Mesendoderm (in vitro differentiated cells): ENCODE measurements around the gene IPO11.
A peak's percentile ranks its signal among the peaks of the same experiment; 100 is the strongest.

Experiments used
- DNase-seq: peaks from one replicate; pipeline ENCODE4 v3.0.0; 2013
- H2AK5ac ChIP-seq: 2 replicates; pipeline ENCODE4 v1.6.1; 2013; ENCODE audit warnings: low read length, inconsistent platforms
- H2BK120ac ChIP-seq: 2 replicates; pipeline ENCODE4 v1.6.1; 2013; ENCODE audit warnings: low read depth, mild to moderate bottlenecking, low read length, moderate library complexity, mixed read lengths
- H2BK15ac ChIP-seq: replicated peaks from 2 replicates; pipeline ENCODE4 v1.6.1; 2013; ENCODE audit warnings: low read depth, mild to moderate bottlenecking, moderate library complexity
- H2BK5ac ChIP-seq: 2 replicates; pipeline ENCODE4 v1.6.1; 2013; ENCODE audit warnings: low read length, inconsistent platforms
- H3K18ac ChIP-seq: 2 replicates; pipeline ENCODE4 v1.6.1; 2013; ENCODE audit warnings: mild to moderate bottlenecking, low read length, mixed read lengths
- H3K23ac ChIP-seq: one replicate; pipeline ENCODE4 v1.6.1; 2013; ENCODE audit warnings: low read length
- H3K27ac ChIP-seq: 2 replicates; pipeline ENCODE4 v1.5.1; 2013; ENCODE audit warnings: low read depth, mild to moderate bottlenecking, inconsistent platforms, low read length, moderate library complexity
- H3K27me3 ChIP-seq: 2 replicates; pipeline ENCODE4 v1.6.1; 2013; ENCODE audit warnings: low read length, control low read depth, mild to moderate bottlenecking, inconsistent platforms; ENCODE audit not compliant: insufficient read depth, poor library complexity
- H3K36me3 ChIP-seq: 2 replicates; pipeline ENCODE4 v1.6.1; 2013; ENCODE audit warnings: low read length, inconsistent platforms; ENCODE audit not compliant: control insufficient read depth, insufficient read depth
- H3K4ac ChIP-seq: one replicate; pipeline ENCODE4 v1.6.1; 2013; ENCODE audit warnings: low read depth, mild to moderate bottlenecking, low read length, moderate library complexity
- H3K4me1 ChIP-seq: 2 replicates; pipeline ENCODE4 v1.6.1; 2013; ENCODE audit warnings: low read depth, low read length, inconsistent platforms; ENCODE audit not compliant: control insufficient read depth
- H3K4me2 ChIP-seq: 2 replicates; pipeline ENCODE4 v1.6.1; 2013; ENCODE audit warnings: low read length
- H3K4me3 ChIP-seq: 2 replicates; pipeline ENCODE4 v1.5.1; 2013; ENCODE audit warnings: mild to moderate bottlenecking, low read length
- H3K56ac ChIP-seq: one replicate; pipeline ENCODE4 v1.6.1; 2013; ENCODE audit warnings: low read length
- H3K79me1 ChIP-seq: 2 replicates; pipeline ENCODE4 v1.6.1; 2013; ENCODE audit warnings: low read length, inconsistent platforms
- H3K79me2 ChIP-seq: 2 replicates; pipeline ENCODE4 v1.6.1; 2013; ENCODE audit warnings: mild to moderate bottlenecking, low read length; ENCODE audit not compliant: control insufficient read depth, insufficient read depth
- H3K9ac ChIP-seq: 2 replicates; pipeline ENCODE4 v1.6.1; 2013; ENCODE audit warnings: low read length, inconsistent platforms
- H4K5ac ChIP-seq: one replicate; pipeline ENCODE4 v1.6.1; 2013; ENCODE audit warnings: low read length
- H4K8ac ChIP-seq: one replicate; pipeline ENCODE4 v1.6.1; 2013; ENCODE audit warnings: low read depth, mild to moderate bottlenecking, control low read depth, low read length, moderate library complexity
- WGBS: extraction: QIAGEN DNeasy Blood & Tissue Kit; methylation state at CpG from one replicate; pipeline ENCODE4 v1.1.7; 2013; ENCODE audit warnings: low lambda C conversion rate, missing lambda C conversion rate; ENCODE audit not compliant: insufficient coverage; ENCODE audit errors: extremely low coverage; 5-methylcytosine and 5-hydroxymethylcytosine counted together

The IPO11 gene

DNA sequence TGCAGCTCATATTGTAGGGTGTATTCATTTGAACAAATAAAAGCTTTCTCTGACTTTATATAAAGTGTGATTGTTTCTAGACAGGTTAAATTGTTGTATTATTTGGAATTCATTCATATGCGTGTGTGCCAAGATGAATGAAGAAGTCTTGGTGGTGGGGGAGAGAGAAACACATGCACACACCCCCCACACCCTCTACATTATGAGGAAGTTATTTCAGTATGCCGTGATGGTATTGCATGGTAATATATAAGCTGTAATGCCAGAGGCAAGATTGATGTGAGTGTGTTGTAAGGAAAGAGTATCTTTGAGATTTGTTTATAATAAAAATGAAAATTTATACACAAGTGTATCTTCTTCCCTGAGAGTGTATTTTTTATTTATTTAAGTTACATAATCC, 71.0 kb downstream of the IPO11 start:
- 100% methylated on average over 1 of the region's 2 CpGs for WGBS
- Histone ChIP-seq H3K56ac (no peak overlapping the region), H2BK120ac (no peak overlapping the region), H3K4me3 (no peak overlapping the region), H3K18ac (no peak overlapping the region), H3K4me1 (no peaks in the 10 kb centered on the region), H3K27ac (no peak overlapping the region), H3K4me2 (no peak overlapping the region), H2BK5ac (no peak overlapping the region), H3K79me2 (no peaks in the 10 kb centered on the region), H3K9ac (no peak overlapping the region), H2BK15ac (no peak overlapping the region), H2AK5ac (no peak overlapping the region), H4K8ac (no peak overlapping the region), H4K5ac (no peak overlapping the region), H3K27me3 (no peaks in the 10 kb centered on the region), H3K36me3 (no peaks in the 10 kb centered on the region), H3K4ac (no peak overlapping the region), H3K79me1 (no peaks in the 10 kb centered on the region), H3K23ac (no peak overlapping the region)
- DNase-seq: no peak

DNA sequence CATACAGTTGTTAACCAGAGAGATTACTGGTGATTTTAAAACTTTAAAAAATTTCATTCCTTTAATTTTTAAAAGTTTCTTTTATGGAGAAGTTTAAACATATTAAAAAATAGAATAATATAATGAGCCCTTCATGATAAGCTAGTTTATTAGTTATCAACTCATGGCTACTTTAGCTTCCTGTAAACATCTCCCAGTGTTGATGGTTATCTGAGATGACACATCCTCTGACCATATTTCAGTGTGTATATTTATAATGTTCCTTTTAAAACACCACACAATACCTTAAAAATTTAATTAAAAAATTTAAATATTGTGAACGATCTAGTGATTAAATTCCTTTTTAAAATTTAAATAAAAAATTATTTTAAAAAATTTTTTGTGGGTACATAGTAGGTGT, 74.1 kb downstream of the IPO11 start:
- Histone ChIP-seq H4K8ac (no peak overlapping the region), H2BK5ac (no peak overlapping the region), H3K79me2 (no peaks in the 10 kb centered on the region), H3K9ac (no peak overlapping the region), H3K18ac (no peak overlapping the region), H2BK15ac (no peak overlapping the region), H3K4ac (no peak overlapping the region), H3K79me1 (no peaks in the 10 kb centered on the region), H3K4me3 (no peak overlapping the region), H3K23ac (no peak overlapping the region), H3K4me1 (no peaks in the 10 kb centered on the region), H3K36me3 (no peaks in the 10 kb centered on the region), H4K5ac (no peak overlapping the region), H3K27me3 (no peaks in the 10 kb centered on the region), H3K56ac (no peak overlapping the region), H2AK5ac (no peak overlapping the region), H3K4me2 (no peak overlapping the region), H3K27ac (no peak overlapping the region), H2BK120ac (no peak overlapping the region)
- no peak for DNase-seq
- 100% methylated on average over 1 of the region's 1 CpG for WGBS

DNA sequence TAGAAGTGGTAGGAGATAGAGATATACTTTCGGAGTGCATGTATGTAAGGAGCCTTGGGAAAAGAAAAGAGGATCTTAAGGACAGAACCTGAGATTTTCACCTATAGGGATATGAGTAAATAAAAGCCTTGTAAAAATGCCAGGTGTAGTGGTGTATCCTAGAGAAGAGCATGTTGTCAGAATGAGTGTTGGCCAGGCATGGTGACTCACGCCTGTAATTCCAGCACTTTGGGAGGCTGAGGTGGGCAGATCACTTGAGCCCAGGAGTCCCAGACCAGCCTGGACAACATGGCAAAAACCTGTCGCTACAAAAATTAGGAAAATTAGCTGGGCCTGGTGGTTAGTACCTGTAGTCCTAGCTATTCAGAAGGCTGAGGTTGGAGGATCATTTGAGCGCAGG, 76.0 kb downstream of the IPO11 start:
- H3K4me2 ChIP-seq: no peak overlapping the region
- no peak overlapping the region for H4K5ac ChIP-seq
- H3K4ac ChIP-seq: no peak overlapping the region
- H2AK5ac ChIP-seq: no peak overlapping the region
- H4K8ac ChIP-seq: no peak overlapping the region
- no peak overlapping the region for H3K23ac ChIP-seq
- DNase-seq: peak; percentile 11
- no CpG with 5 or more reads among the region's 4 CpGs for whole genome bisulfite sequencing
- no peaks in the 10 kb centered on the region for H3K79me1 ChIP-seq
- no peak overlapping the region for H3K18ac ChIP-seq
- no peak overlapping the region for H3K4me3 ChIP-seq
- no peak overlapping the region for H2BK5ac ChIP-seq
- no peak overlapping the region for H2BK120ac ChIP-seq
- no peak overlapping the region for H3K56ac ChIP-seq
- no peaks in the 10 kb centered on the region for H3K36me3 ChIP-seq
- H3K27ac ChIP-seq: no peak overlapping the region
- no peaks in the 10 kb centered on the region for H3K27me3 ChIP-seq
- H3K4me1 ChIP-seq: no peaks in the 10 kb centered on the region
- H3K9ac ChIP-seq: no peak overlapping the region
- H2BK15ac ChIP-seq: no peak overlapping the region
- no peaks in the 10 kb centered on the region for H3K79me2 ChIP-seq

DNA sequence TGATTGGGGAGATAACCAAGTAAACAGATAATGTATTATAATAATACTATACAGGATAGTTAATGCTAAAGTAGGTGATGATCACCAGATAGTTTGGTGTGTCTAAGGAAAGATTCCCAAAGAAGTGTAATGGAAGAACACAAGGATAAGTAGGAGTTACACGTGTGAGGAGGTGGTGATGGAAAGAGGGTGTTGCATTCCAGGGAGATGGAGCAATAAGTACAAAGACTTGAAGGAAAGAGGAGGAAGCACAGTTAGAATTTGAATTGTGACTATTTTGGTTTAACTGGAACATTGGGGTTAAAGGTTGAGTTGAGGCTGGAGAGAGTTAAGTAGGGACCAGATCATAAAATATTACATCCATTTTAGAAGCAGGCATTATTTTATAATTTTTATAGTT, 76.9 kb downstream of the IPO11 start:
- H2AK5ac ChIP-seq: no peak overlapping the region
- H3K18ac ChIP-seq: no peak overlapping the region
- H3K23ac ChIP-seq: no peak overlapping the region
- H3K4me2 ChIP-seq: no peak overlapping the region
- no peak overlapping the region for H2BK120ac ChIP-seq
- H3K79me1 ChIP-seq: no peaks in the 10 kb centered on the region
- no peaks in the 10 kb centered on the region for H3K4me1 ChIP-seq
- no peak overlapping the region for H3K27ac ChIP-seq
- no peak overlapping the region for H3K4ac ChIP-seq
- no peak overlapping the region for H3K9ac ChIP-seq
- H3K27me3 ChIP-seq: no peaks in the 10 kb centered on the region
- no peak overlapping the region for H2BK15ac ChIP-seq
- no peaks in the 10 kb centered on the region for H3K79me2 ChIP-seq
- DNase-seq: peak; percentile 57
- no peak overlapping the region for H3K4me3 ChIP-seq
- no CpG with 5 or more reads among the region's 1 CpG for WGBS
- no peaks in the 10 kb centered on the region for H3K36me3 ChIP-seq
- H4K8ac ChIP-seq: no peak overlapping the region
- no peak overlapping the region for H2BK5ac ChIP-seq
- no peak overlapping the region for H3K56ac ChIP-seq
- H4K5ac ChIP-seq: no peak overlapping the region

DNA sequence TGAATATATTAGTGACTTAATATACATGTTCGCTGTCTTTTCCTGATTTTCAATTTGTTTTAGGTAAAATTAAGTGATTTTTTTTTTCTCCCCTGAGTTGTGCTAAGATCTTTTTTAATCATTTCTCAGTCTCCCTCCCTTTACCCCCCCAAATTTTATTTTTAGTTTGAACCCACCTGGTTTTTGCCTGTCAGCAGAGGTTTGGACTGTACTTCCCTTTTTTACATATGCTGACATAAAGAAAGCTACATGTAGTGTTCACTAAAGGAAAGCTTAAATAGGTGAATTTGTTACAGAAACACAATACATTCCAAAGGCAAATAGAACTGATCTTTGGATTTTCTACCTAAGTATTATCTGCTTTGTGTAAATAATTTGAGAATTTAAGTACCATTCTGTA, 82.2 kb downstream of the IPO11 start:
- Histone ChIP-seq H4K5ac (no peak overlapping the region), H2BK120ac (no peak overlapping the region), H4K8ac (no peak overlapping the region), H3K4ac (no peak overlapping the region), H3K79me2 (no peaks in the 10 kb centered on the region), H3K23ac (no peak overlapping the region), H2BK15ac (no peak overlapping the region), H3K4me2 (no peak overlapping the region), H3K56ac (no peak overlapping the region), H2AK5ac (no peak overlapping the region), H3K4me1 (no peaks in the 10 kb centered on the region), H3K27me3 (no peaks in the 10 kb centered on the region), H3K27ac (no peak overlapping the region), H3K36me3 (no peaks in the 10 kb centered on the region), H3K18ac (no peak overlapping the region), H3K4me3 (no peak overlapping the region), H2BK5ac (no peak overlapping the region), H3K9ac (no peak overlapping the region), H3K79me1 (peaks cover 1% of the 10 kb centered on the region)
- DNase-seq: no peak
- WGBS: no CpG with 5 or more reads among the region's 1 CpG

DNA sequence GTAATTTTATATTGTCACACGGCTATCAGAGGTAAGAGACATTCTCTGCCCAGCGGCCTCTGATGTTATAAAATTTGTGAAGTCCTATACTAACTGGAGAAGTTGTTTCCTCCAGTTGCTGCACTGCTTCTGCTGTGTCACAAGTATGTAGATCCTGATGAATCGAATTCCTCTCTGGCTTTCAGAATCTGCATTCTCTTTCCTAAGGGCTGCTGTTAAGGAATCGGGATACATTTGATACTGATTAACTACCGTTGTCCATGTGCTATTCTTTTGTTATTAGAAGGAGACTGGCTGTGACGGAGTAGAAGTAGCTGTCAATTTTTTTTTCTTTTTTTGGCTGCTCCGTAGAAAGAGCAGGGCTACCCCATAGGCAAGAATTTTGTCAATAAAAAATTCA, 84.3 kb downstream of the IPO11 start:
- Histone ChIP-seq H4K5ac (no peak overlapping the region), H3K4ac (no peak overlapping the region), H3K4me2 (no peak overlapping the region), H3K4me3 (no peak overlapping the region), H2BK120ac (no peak overlapping the region), H2AK5ac (no peak overlapping the region), H3K36me3 (no peaks in the 10 kb centered on the region), H3K23ac (no peak overlapping the region), H3K27ac (no peak overlapping the region), H3K18ac (no peak overlapping the region), H4K8ac (no peak overlapping the region), H2BK5ac (no peak overlapping the region), H3K56ac (no peak overlapping the region), H3K79me2 (no peaks in the 10 kb centered on the region), H3K4me1 (no peaks in the 10 kb centered on the region), H3K9ac (no peak overlapping the region), H3K27me3 (no peaks in the 10 kb centered on the region), H3K79me1 (peaks cover 1% of the 10 kb centered on the region), H2BK15ac (no peak overlapping the region)
- no CpG with 5 or more reads among the region's 7 CpGs for WGBS
- peak; percentile 61 for DNase-seq
